ENCODE results near the gene PHACTR1. TPM values are rescaled to one million over a fixed set of nuclear protein-coding genes. Genes with fewer than 3 reads are reported as not detected.
A peak's percentile ranks its signal among the peaks of the same experiment; 100 is the strongest.

Gene PHACTR1
- polyA plus RNA-seq, 3 donors, result 6.1 to 26.9 (median 7.6) TPM

DNA sequence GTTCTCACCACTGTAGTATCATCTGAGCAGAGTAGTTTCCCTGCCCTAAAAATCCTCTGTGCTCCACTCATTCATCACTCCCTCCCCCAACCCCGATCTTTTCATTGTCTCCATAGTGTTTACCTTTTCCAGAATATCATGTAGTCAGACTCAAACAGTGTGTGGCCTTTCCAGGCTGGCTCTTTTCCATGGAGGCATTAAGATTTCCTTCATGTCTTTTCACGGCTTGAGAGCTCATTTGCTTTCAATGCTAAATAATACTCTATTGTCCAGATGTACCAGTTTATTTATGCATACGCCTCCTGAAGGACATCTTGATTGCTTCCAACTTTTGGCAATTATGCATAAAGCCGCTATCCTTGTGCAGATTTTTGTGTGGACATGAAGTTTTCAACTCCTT, 235.8 kb downstream of the PHACTR1 start:
- H3K4me1 Mint-ChIP-seq, result peaks cover 14% of the 10 kb centered on the region
- intact Hi-C loops (cut with micrococcal nuclease), result no loop called here
- Histone ChIP-seq H3K27ac (ENCODE audit: low read depth in 1 of 2, low read length in 2 of 2) (no peak overlapping the region), H3K79me2 (ENCODE audit: insufficient read depth, low read length) (no peaks in the 10 kb centered on the region), H4K20me1 (ENCODE audit: insufficient read depth, low read length) (no peaks in the 10 kb centered on the region), H3K36me3 (replicated peaks in 1 of 2; ENCODE audit: control insufficient read depth in 1 of 2, insufficient read depth in 2 of 2, low read length in 2 of 2) (no peaks in the 10 kb centered on the region), H3K9me3 (replicated peaks in 1 of 2; ENCODE audit: control insufficient read depth in 1 of 2, insufficient read depth in 1 of 2, low read length in 2 of 2) (peaks cover 0 to 6% of the 10 kb centered on the region in 2 donors), H2AFZ (ENCODE audit: insufficient read depth, low read depth, low read length, poor library complexity, severe bottlenecking) (no peak overlapping the region), H3K4me3 (replicated peaks in 1 of 3; ENCODE audit: low read depth in 2 of 3, low read length in 3 of 3) (no peak overlapping the region), H3K27me3 (ENCODE audit: control insufficient read depth in 2 of 2, insufficient read depth in 2 of 2, low read length in 2 of 2) (no peaks in the 10 kb centered on the region), H3K9ac (ENCODE audit: insufficient read depth, low read length, poor library complexity, severe bottlenecking) (no peak overlapping the region), H3K4me2 (replicated peaks; ENCODE audit: extremely low read depth, low read length, poor library complexity, severe bottlenecking) (no peak overlapping the region), H3K4me1 (ENCODE audit: control insufficient read depth in 1 of 2, insufficient read depth in 2 of 2, low read length in 2 of 2) (peaks cover 12% of the 10 kb centered on the region in 2 donors)
- H3K9me3 Mint-ChIP-seq, result peaks cover 0 to 12% (median 6%) of the 10 kb centered on the region in 7 donors
- TF ChIP-seq, protein P1, sequence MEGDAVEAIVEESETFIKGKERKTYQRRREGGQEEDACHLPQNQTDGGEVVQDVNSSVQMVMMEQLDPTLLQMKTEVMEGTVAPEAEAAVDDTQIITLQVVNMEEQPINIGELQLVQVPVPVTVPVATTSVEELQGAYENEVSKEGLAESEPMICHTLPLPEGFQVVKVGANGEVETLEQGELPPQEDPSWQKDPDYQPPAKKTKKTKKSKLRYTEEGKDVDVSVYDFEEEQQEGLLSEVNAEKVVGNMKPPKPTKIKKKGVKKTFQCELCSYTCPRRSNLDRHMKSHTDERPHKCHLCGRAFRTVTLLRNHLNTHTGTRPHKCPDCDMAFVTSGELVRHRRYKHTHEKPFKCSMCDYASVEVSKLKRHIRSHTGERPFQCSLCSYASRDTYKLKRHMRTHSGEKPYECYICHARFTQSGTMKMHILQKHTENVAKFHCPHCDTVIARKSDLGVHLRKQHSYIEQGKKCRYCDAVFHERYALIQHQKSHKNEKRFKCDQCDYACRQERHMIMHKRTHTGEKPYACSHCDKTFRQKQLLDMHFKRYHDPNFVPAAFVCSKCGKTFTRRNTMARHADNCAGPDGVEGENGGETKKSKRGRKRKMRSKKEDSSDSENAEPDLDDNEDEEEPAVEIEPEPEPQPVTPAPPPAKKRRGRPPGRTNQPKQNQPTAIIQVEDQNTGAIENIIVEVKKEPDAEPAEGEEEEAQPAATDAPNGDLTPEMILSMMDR (IDR thresholded peaks at IDR 0.05), result no peak
- H3K36me3 Mint-ChIP-seq, result no peaks in the 10 kb centered on the region
- peaks cover 0 to 2% (median 1%) of the 10 kb centered on the region in 3 donors for H3K27me3 Mint-ChIP-seq (ENCODE audit: low read depth in 3 of 3)
- no peak for DNase-seq
- H3K4me3 Mint-ChIP-seq, result no peak overlapping the region
- H3K27ac Mint-ChIP-seq, result no peak overlapping the region
- 100% methylated on average over 1 of the region's 4 CpGs for WGBS (ENCODE audit: insufficient coverage)

DNA sequence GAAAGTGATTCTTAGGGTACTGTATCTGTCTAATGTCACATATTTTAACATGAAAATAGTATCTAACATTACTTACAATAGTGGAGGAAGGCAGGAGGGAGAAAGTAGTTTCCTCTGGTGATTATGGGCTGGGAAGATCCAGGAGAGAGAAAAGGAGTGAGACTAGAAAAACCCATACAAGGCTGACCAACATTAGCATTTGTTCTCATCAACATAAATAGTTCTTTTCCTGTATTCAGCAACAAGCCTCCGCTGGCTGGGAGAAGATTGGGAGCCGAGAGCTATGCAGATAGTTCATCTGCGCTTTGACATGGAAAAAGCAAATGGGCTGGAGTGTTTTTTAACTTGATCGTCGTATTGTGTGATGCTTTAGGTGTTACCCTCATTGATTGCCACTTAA, 239.4 kb downstream of the PHACTR1 start:
- peaks cover 1 to 2% (median 2%) of the 10 kb centered on the region in 3 donors for H3K27me3 Mint-ChIP-seq (ENCODE audit: low read depth in 3 of 3)
- no peaks in the 10 kb centered on the region for H3K36me3 Mint-ChIP-seq
- H3K9me3 Mint-ChIP-seq, result no peaks in the 10 kb centered on the region
- TF ChIP-seq, protein P1 (IDR thresholded peaks at IDR 0.05), result no peak
- no peak for DNase-seq
- Histone ChIP-seq H3K4me3 (replicated peaks in 1 of 3; ENCODE audit: low read depth in 2 of 3, low read length in 3 of 3) (no peak overlapping the region), H4K20me1 (ENCODE audit: insufficient read depth, low read length) (no peaks in the 10 kb centered on the region), H3K27ac (ENCODE audit: low read depth in 1 of 2, low read length in 2 of 2) (no peak overlapping the region), H2AFZ (ENCODE audit: insufficient read depth, low read depth, low read length, poor library complexity, severe bottlenecking) (no peak overlapping the region), H3K79me2 (ENCODE audit: insufficient read depth, low read length) (peaks cover 7% of the 10 kb centered on the region), H3K4me2 (replicated peaks; ENCODE audit: extremely low read depth, low read length, poor library complexity, severe bottlenecking) (no peak overlapping the region), H3K9me3 (replicated peaks in 1 of 2; ENCODE audit: control insufficient read depth in 1 of 2, insufficient read depth in 1 of 2, low read length in 2 of 2) (no peaks in the 10 kb centered on the region), H3K27me3 (ENCODE audit: control insufficient read depth in 2 of 2, insufficient read depth in 2 of 2, low read length in 2 of 2) (no peaks in the 10 kb centered on the region), H3K4me1 (ENCODE audit: control insufficient read depth in 1 of 2, insufficient read depth in 2 of 2, low read length in 2 of 2) (peaks cover 15% of the 10 kb centered on the region in 2 donors), H3K9ac (ENCODE audit: insufficient read depth, low read length, poor library complexity, severe bottlenecking) (no peak overlapping the region), H3K36me3 (replicated peaks in 1 of 2; ENCODE audit: control insufficient read depth in 1 of 2, insufficient read depth in 2 of 2, low read length in 2 of 2) (no peaks in the 10 kb centered on the region)
- WGBS (ENCODE audit: insufficient coverage), result 95% methylated on average over 3 of the region's 5 CpGs
- intact Hi-C loops (cut with micrococcal nuclease), result no loop called here
- H3K4me3 Mint-ChIP-seq, result peak overlapping the region in 1 of 2 donors; percentile 99
- H3K27ac Mint-ChIP-seq, result peak overlapping the region in 1 of 7 donors; percentile 10
- peaks cover 26% of the 10 kb centered on the region for H3K4me1 Mint-ChIP-seq

Measured in CD14-positive monocyte (primary cell).